Stimulated activated CD8-positive, alpha-beta memory T cell treated with anti-CD3 and anti-CD28 coated beads, Interleukin-4, amount 100 ng/mL, for 4 hours (primary cell): ENCODE results near the gene DLG5.

Source experiments
- DNase-seq, 2 donors: peaks; one replicate each; pipeline ENCODE4 v3.0.0-alpha.2; 2020; ENCODE audit warnings: low read depth in 2 of 2, low spot score in 1 of 2

DLG5 gene

DNA sequence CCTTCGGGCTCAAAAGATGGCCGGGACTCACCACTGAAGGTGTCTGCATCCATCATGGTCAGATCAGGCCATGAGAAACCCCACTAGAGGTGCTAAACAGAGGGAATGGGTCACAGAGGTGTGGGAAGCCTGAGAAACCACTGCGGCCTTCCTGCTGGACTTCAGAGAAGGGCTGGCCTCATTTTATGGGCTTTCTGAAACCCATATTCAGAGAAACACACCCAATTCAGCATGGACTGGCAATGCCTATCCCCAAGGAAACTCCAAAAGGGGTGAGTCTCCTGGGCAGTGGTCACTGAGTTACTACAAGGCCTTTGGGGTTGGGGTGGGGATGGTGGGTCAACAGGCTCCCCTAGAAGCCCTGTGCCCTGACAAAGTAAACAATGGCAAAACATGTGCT lies 58.0 kb downstream of the DLG5 start:
- DNase-seq: no peak

DNA sequence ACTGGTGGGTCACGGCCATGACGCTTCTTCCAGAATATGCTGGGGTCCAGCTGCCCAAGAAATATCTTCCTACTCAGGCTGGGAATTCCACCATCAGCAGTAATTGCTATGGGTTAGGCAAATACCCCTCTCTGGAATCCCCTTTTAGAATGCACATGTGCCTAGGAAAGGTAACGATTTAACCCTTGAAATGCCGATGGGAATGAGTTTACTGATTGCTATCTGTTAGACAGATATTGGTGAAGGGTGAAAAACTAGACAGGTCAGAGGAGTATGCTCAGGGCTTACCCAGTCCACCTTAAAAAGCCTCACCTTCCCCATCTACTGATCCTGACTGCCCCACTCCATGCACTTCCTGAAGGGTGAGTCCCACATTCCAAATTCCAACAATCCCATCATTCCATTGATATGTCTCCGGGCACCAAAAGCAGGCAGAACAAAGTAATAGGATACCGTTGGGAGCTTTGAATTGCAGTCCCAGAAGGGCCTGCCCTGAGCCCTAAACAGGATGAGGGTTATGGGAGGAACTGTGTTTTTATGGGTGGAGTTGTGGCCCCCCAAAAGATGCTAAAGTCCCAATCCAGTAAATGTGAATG lies 59.3 kb downstream of the DLG5 start:
- no peak for DNase-seq

DNA sequence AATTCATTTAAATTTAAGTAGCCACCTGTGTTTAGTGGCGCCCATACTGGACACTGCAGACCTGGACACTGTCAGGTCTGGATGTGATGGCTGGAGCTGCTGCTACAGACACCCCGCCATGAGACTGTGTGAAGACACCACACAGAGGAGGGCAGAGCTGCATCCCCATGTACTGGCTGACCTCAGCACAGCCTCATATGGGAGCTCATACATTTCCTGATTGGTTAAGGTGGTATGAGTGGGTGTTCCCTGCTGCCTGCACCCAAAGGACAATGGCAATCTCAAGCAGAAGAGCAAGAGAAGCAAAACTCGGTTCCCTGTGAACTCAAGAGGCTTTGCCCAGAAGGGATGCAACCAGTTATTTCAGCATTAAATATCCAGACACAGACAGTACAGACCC lies 60.0 kb downstream of the DLG5 start:
- no peak for DNase-seq

DNA sequence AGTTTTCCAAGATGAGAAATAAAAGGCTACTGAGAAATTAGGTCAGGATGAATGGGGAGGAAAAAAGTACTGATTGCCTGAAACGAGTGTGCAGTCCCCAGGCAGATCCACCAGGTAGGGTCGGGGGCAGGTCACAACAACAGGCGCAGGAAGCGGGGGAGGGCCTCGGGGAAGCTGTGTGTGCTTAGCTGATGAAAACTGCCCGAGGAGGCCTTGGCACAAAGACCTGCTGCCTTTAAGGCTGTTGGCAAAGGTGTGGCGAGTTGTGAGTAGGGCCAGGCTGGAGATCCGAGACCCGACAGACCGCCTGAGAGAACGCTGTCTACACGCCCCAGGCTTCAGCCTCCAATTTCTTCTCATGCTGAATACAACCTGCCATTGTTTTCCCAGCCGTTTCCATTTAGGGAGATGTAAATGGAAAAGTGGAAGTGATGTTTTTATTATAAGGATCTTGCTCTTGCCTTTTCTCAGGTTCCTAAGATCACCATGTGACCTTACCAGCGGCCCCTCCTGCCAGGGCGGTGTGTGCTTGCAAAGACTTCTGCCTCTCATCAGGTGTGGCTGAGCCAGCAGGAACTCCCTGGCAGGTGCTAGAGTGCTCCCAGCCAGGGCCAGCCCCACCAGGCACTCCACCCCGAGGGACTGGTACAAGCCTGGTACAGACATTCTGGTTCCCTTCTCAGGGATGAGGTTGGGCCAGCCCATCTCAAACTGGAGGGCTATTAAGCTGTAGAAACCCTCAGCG lies 60.8 kb downstream of the DLG5 start:
- no peak for DNase-seq

DNA sequence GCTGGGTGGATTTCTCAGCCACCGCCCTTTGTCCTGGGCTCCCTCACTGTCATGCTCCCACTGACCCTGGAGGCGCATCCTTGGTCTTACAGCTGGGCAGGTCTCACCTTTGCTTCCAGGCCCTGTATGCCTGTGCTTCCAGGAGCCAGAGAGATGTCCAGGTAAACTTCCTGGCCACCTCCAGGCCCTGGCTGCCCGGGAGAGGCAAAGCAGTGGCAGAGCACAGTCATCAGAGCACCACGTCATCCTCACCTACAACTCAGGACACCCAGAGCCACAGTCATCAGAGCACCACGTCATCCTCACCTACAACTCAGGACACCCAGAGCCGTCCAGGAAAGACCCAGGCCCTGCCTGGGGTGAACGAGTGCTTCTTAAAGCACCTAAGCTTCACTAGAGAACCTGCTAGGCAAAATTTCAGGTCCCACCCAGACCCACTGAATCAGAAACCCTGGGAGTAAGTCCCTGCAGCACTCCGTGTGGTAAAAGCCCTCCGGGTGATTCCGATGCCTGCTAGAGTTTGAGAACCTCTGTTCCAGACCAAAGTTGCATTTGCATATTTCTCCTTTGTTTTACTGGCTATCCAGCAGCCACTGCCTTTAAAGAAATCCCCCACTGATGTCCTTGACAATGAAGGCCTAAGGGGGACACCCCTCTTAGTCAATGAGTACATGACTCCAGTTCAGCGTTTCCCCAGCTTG lies 62.3 kb downstream of the DLG5 start:
- DNase-seq: no peak

DNA sequence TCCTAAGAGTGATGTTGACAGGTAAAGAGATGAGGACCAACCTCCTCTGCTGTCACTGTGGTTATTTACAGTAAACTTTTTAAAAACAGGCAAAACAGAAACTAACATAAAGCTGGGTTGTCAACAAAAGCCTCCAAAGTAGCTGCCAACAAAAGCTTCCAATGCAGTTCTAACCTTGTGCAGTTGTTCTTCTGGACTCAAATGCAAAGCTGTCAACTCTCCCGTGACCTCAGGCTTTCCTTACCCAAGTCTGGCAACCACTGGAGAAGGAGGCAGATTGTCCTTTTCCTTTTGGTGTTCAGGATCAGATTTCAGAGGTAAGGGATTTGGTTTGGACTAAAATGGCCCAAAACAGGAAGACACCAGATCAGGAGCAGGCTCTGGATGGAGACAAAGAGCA lies 63.1 kb downstream of the DLG5 start:
- DNase-seq: no peak

DNA sequence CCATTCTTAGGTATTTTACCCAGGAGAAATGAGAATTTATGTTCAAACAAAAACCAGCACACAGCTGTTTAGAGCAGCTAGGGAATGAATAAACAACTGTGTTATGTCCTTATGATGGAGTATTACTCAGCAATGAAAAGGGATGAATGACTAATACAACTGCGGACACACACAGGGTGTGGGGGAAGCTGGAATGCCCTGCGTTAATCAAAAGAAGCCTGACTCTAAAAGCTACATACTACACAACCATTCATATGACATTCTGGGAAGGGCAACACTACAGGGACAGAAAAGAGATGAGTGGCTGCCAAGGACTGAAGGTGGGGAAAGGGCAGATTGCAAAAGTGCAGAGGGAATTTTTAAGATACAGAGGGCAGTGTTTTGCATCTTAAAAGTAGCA lies 64.0 kb downstream of the DLG5 start:
- DNase-seq: no peak

DNA sequence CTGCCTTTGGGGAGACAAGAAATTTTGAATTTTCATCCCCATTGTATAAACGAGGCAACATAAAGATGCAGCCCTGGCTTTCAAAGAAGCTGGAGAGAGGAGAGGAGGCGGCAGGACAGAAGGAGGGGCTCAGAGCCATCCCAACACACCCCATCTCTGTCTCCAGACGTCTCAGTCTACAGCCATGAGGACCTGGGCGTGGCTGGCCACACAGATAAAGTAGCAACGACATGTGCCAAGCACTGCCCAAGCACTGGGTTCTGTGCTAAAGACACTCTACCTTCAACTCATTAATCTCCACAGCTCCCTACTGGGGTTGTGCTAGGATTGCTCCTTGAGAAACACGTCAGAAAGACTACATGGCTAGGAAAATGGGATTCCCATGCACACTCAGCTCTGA lies 65.2 kb downstream of the DLG5 start:
- DNase-seq: no peak

DNA sequence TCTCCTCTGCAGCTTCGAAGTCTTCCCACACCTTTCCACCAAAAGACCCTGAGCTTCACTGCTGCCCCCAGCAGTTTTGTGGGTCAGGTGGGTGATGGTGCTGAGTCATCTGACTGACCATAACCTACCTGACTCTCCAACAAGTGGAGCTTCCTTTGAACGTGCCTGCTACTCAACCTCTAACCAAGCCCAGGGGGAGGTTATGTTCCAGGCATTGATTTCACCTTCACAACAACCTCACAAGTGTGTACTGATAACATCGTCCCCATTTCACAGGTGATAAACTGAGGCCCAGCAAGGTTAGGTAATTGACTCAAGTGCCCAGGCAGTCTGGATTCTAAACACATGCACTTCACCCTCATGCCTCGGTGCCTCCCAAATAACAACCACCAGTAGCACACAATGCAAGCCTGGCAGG lies 66.7 kb downstream of the DLG5 start:
- DNase-seq: no peak

DNA sequence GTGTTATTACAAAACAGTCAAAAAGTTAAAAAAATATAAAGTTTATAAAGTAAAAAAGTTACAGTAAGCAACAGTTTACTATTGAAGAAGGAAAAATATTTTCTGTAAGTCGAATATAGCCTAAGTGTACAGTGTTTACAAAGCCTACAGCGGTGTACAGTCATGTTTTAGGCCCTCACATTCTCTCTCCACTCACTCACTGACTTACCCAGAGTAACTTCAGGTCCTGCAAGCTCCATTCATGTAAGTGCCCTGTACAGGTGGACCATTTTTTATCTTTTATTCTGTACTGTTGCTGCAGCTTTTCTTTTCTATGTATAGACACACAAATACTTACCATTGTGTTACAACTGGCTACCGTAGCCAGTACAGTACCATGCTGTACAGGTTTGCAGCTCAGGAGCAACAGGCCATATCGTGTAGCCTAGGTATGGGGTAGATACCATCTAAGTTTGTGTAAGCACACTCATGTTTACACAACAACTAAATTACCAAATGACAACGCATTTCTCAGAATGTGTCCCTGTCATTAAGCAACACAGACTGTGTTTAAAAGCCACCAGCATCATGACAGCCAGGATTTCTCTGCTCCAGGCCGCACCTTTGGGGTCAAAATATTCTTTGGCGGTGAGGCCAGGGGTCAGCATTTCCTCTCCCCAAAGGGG lies 67.2 kb downstream of the DLG5 start:
- no peak for DNase-seq

DNA sequence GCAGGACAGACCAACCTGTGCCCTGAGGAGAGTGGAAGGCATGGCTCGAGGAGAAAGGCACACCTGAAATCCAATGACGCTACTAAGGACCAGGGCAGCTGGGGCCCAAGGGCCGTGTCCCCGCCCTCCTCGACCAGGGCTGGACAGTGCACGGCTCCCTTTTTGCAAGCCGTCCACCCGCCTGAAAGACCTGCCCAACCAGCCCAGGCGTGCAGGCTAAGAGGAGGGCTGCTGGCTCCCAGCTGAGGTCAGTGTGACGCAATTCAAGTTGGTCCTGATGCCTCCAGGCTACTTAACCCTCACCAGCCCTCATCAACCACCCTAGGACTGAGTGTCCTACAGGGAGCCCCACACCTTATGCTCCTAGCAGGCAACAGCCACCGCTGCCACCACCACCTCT lies 69.3 kb downstream of the DLG5 start:
- DNase-seq: no peak

DNA sequence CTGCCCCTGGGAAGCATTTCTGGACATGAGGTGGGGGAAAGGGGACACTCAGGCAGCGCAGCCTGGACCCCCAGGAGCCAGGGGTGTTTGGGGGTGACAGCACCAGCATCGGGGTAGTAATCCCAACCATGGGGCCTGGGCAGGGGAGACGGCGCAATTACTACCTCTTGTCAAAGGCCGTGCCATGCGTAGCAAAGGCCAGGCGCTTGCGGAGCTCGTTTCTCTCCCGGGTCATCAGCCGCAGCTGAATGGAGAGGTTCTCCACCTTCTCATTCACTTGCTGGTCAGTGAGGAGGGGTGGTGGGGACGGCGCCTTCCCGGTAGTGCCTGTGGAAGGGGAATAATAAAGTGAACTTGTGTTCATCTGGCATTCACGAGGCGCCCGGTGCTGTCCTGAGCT lies 70.0 kb downstream of the DLG5 start:
- no peak for DNase-seq

DNA sequence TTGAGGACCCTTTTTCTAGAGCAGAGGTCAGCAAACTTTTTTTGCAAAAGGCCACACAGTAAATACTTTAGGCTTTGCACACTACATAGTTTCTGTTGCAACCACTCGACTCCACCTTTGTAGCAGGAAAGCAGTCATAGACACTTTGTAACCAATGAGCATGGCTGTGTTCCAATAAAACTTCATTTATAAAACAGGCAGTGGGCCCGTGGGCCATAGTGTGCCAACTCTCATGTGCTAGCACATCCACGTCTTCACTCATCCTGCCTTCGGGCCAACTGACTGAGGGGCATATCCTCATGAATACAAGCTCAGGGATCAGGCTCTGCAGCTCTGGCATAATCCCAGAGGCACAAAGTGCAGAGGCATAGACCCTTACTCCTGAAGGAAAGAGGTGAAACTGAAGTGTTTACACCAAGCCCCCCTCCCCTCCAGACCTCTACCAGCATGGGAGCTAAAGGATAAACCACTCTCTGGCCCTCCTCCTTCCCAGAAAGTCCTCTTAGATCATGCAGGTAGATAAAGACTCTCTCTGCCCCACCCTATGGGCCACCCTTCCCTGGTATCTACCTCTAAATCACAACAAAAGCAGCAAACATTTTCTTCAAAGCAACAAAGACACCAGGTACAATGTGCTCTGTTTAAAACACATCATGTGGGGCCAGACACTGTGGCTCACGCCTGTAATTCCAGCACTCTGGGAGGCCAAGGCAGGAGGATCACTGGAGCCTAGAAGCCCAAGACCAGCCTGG lies 71.0 kb downstream of the DLG5 start:
- DNase-seq: no peak

DNA sequence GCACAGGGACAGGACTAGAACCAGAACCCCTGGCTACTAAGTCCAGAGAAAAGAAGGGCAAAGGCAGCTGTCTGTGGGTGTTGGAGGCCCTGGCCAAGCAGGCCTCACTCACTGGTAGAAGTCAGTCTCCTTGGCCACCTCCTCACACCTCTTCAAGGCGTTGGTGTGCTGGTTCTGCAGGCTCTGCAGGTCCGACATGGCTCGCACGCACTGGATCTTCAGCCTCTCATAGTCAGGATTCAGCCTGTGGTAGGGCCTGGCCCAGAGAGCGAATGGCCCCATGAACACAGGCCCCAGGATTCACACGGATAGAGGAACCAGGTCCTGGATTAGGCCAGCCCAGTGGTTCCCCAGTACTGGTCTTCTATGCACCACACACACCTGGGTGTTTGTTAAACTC lies 72.4 kb downstream of the DLG5 start:
- no peak for DNase-seq

DNA sequence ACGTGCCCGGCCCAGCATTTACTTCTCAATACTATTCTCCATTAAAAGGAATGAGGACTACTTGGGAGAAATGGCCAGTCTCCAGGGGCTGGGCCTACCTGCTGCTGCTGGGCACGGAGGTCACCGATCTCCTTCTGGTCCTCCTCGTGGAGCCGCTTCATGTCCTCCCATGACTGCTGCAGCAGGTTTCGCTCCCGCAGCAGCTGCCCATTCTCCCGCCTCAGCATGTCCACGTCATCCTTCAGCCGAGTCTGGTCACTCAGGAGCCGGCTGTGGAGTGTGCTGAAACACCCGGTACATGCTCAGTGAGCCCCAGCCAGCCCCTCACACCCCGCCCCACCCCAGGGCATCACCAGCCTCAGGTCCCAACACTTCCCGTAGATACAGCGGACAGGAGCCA lies 73.3 kb downstream of the DLG5 start:
- DNase-seq: no peak

DNA sequence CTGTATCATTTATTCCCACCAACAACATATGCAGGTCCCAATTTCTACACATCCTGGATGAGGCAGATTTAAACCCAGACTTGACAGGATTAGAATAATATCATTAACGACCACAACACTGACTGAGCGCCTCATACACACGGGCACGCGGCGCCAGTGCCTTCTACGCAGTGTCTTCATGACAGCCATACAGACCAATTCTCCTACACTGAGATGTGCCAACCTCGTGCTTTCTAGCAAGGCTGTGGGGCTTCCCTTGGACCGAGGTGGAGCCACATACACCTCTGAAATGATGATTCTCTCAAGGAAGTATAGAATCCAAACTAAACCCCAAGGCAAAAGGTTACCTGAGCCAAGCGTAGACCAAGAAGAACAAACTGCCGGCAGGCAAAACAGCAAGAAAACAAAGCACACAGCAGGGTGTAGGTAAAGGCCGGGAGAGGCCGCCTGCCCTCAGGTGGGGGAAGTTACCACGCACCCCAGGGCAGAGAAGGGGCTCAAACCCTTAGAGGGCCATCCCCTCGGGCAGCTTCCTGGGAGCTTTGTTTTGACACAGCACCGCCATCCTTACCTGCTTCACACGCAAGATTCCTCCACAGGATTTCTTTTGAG lies 75.8 kb downstream of the DLG5 start:
- no peak for DNase-seq

DNA sequence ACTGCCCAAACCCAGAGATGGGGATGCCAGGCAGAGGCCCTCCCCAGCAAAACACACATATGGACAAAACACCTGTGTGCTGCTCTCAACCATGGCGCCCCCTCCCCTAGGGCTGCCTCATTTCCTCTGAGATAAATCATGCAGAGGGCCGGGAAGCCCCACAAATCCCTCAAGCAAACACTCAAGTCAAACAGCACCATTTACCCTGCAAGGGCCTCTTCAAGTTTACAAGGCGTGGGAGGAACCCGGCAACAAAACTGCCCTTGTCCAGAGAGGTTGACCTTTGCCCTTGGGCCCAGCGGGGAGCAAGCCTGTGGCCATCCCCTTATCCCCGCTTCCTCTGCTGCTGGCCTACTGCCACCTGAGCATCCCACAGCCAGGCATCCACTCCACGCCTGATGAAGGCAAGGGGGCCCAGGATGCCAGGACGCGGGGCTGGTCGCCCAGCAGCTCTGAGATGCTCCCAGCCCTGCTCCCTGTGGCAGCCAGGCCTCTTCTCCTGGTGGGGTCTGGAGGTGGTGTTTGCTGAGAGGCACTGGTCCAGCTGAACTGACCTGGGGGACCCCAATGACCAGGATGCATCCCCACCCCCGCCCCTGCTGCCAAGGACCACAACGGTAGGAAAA lies 77.4 kb downstream of the DLG5 start:
- DNase-seq: no peak

DNA sequence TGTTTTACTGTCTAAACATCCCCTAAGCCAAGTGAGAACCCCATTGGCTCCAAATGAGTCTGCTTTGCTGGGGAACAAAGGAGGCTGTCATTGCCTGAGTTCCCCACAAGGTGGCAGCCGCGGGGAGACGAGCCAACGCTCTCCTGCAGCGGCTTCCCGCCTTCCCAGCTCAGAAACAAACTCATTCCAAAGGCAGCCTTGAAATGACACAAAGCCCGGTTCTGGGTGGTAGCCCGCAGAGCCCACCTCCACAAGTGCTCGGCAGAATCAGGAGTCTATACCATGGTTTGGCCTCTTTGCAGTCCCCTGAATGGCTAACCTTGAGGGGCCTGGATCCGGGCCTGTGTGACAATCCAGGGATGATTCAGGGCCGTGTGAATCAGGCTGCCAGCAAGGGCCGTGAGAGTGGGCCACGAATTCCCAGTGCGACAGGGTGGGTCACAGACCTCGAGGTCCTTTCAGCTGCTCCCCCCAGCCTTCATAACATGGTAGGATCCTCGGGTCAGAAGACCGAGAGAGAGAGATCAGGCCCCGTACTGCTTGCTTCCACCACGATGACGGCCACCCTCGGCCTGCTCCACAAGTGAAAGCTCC lies 79.7 kb downstream of the DLG5 start:
- DNase-seq: peak in 1 of 2 donors; percentile 16

DNA sequence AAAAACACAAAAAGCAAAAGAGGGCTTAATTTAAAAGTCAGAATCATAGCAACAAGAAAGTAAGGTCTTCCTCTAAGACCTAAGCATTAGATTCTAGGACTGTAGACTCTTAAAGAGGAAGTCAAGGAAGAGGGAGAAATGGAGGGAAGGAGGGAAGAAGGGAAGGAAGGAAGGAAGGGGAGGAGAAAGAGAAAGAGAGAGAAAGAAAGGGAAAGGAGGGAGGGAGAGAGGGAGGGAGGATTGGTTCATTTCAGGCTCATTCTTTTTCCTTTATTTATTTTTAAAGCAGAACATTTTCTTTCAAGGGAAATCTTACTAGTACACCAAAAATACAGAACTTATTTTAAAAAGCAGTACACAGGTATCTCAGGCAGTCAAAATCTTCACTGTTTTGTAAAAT lies 81.1 kb downstream of the DLG5 start:
- no peak for DNase-seq
